HG03342 (cell line): ENCODE results near the gene TUBB3.
"Not testable (repeated sequence)": the region's sequence is repeated elsewhere in the genome, so short reads cannot be mapped to it uniquely, and the experiment has no call there.

ENCODE experiments used
- ATAC-seq: cut with Tn5 transposase; IDR thresholded peaks from one replicate; pipeline ENCODE4 v1.9.1; 2021; ENCODE audit warnings: mild to moderate bottlenecking, moderate library complexity; ENCODE audit not compliant: unreplicated experiment

TUBB3 gene

GRCh38 chr16:89917773-89918452 is 5.2 kb upstream of the TUBB3 start:
- ATAC-seq = peak; percentile 85

- no peak for ATAC-seq
These were observed 4.4 kb upstream of the TUBB3 start, which contains the start of gene MC1R for GRCh38 chr16:89918453-89919347. Gene MC1R (plus strand): TSS chr16:89918862. CDS start chr16:89919259, 397 bp downstream.

- no peak for ATAC-seq
These were observed 3.4 kb upstream of the TUBB3 start for GRCh38 chr16:89919535-89920406.

- no peak for ATAC-seq
These were observed 2.4 kb upstream of the TUBB3 start for GRCh38 chr16:89920723-89921122.

- ATAC-seq = no peak
These were observed 1.9 kb upstream of the TUBB3 start for GRCh38 chr16:89921131-89921701.

- ATAC-seq = no peak
These were observed 1.3 kb upstream of the TUBB3 start for GRCh38 chr16:89921702-89922476.

GRCh38 chr16:89922477-89922883 is 662 bp upstream of the TUBB3 start:
- no peak for ATAC-seq

- ATAC-seq = no peak
These were observed 626 bp downstream of the TUBB3 start for GRCh38 chr16:89923640-89924296.

GRCh38 chr16:89924297-89924924 is 1.3 kb downstream of the TUBB3 start:
- no peak for ATAC-seq

- ATAC-seq = no peak
These were observed 1.8 kb downstream of the TUBB3 start for GRCh38 chr16:89924925-89925307.

GRCh38 chr16:89925596-89926079 is 2.5 kb downstream of the TUBB3 start:
- peak; percentile 19 for ATAC-seq

GRCh38 chr16:89931305-89931896 is 8.3 kb downstream of the TUBB3 start:
- ATAC-seq = no peak

GRCh38 chr16:89931964-89932363 is 8.8 kb downstream of the TUBB3 start:
- ATAC-seq = no peak

- ATAC-seq = not testable (repeated sequence)
These were observed 10.9 kb downstream of the TUBB3 start for GRCh38 chr16:89934019-89934418.

- no peak for ATAC-seq
These were observed 11.7 kb downstream of the TUBB3 start for GRCh38 chr16:89934611-89935553.

GRCh38 chr16:89935620-89936019 is 12.5 kb downstream of the TUBB3 start:
- ATAC-seq = not testable (repeated sequence)

- no peak for ATAC-seq
These were observed 12.9 kb downstream of the TUBB3 start for GRCh38 chr16:89936034-89936433.
